HG03097 (cell line): ENCODE results near the gene COX7A1.

Source experiments
- ATAC-seq: cut with Tn5 transposase; IDR thresholded peaks from one replicate; pipeline ENCODE4 v1.9.1; 2021; ENCODE audit not compliant: unreplicated experiment, low FRiP score

COX7A1 gene

DNA sequence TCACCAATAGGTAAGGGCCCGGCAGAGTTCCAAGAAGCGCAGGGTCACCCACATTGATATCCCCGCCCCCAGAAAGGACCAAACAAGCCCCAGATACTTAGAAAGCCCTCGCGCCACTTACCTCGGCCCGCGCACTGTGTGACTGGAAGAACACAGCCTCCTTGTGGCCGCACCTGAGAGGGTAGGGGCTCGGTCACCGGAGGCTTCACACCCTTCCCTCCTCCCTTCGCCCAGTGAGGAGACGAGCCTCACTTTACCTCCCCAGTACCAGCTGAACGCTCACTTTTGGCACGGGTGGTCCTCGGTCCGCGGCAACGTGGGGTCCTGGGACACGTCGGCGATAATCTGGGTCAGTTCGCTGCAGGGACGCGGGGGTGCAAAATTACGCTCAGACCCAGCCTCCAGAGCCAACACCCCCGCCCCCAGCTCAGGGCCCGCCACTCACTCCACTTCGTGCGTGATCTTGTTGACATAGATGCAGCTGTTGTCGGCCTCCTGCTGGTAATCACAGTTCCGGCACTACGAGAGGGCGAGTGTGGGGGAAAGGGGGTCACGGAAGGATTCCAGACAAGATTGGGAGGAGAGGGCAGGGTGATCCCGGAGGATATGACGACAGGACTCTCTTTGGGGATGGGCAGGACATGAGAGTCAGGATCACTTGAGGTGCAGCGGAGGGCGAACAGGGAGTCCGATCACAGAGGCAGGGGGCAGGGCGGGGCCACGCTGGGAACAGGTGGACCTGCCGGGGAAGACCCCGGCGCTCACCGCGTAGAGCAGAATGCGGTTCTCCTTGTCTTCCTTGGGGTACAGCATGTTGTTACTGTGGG is 38.1 kb downstream of the COX7A1 start:
- no peak for ATAC-seq

DNA sequence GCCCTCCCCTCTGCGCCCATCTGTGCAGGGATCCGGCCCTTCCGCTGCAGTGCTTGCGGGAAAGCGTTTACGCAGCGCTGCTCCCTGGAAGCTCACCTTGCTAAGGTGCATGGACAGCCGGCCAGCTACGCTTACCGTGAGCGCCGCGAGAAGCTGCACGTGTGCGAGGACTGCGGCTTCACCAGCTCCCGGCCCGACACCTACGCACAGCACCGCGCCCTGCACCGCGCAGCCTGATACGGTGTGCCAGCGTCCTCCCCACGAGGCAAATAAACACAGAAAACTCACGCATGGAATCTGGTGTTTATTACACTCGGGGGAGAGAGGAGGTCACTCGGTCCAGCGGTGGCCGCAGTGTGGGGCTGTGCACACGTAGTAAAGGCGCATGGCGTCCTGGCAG is 38.8 kb downstream of the COX7A1 start:
- no peak for ATAC-seq

DNA sequence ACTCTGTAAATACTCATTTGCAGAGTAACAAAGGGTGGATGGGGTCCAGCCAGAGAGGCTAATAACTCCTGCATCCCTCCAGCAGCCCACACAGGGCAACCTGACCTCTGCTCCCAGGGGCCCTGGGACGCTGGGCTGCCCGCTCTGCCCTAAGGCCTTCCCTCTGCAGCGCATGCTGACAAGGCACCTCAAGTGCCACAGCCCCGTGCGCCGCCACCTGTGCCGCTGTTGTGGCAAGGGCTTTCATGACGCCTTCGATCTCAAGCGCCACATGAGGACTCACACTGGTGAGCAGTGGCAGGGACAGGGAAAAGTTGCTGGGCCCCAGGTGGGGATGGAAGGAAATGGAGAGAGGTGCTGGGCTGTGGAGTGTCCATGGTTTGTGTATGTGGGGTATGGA is 39.6 kb downstream of the COX7A1 start:
- no peak for ATAC-seq

DNA sequence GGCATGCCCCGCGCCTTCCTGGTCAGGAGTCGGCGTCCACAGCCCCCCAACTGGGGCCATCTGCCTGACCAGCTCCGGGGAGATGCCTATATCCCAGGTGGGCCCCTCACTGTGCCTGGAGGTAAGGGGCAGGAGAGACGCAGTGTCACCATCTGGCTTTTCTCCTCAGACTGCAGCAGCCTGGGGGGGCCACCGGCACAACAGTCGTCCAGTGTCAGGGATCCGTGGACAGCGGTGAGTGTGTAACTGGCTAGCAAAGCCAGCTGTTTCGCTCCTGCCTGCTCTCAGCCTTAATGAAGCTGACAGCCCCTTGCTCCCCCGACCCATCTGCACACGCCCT is 41.1 kb downstream of the COX7A1 start:
- ATAC-seq = no peak

GRCh38 chr19:36110487-36111199 is 41.6 kb downstream of the COX7A1 start, which contains the start of gene OVOL3:
OVOL3 (plus strand) TSS chr19:36111143; CDS start chr19:36111203, 60 bp downstream.
- ATAC-seq = no peak

DNA sequence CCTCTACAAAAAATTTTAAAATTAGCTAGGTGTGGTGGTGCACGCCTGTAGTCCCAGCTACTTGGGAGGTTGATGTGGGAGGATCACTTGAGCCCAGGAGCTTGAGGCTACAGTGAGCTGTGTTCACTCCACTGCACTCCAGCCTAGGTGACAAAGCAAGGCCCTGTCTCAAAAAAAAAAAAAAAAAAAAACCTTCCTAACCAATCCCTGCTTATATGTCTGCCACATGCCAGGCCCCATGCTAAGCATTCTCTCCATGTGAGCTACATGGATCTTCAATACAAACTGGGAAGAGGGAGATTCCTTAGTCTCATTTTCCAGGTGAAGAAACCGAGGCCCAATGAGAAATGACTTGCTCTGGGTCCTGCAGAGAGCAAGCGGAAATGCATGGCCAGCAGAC is 43.6 kb downstream of the COX7A1 start:
- ATAC-seq = no peak

DNA sequence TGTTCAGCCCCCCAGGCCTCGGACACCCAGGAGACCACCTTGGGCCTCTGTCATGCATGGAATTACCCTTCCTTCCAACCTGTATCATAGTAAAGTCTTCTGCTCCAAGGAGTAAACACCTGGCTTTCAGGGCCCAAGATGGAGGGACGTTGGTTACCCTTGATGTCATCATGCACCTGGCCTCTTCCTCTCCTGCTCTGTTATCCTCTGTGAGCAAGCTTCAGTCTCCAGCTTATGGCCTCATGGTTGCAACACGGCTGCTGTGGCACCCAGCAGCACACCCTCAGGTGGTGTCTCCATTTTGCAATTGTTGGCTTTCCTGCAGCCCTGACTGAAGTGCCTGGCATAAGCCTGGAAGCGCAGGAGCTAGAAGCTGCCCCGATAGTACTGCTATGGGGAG is 45.3 kb downstream of the COX7A1 start:
- no peak for ATAC-seq

DNA sequence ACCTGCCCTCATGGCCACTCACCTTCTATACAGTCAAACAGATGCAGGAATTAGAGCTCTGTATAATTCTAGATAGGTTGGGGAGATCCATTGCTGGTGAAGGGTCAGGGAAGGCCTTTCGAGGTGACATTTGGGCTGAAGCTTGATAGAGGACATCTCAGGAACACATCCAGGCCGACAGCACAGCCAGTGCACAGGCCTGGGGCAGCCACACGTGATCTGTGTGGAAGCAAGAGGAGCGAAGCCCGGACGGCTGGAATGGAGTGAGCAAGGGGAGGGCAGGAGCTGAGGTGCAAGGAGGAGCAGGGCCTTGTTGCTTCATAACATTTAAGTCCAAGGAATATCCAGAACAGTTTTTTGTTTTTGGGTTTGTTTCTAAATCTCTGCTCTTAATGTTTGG is 45.8 kb downstream of the COX7A1 start:
- no peak for ATAC-seq

DNA sequence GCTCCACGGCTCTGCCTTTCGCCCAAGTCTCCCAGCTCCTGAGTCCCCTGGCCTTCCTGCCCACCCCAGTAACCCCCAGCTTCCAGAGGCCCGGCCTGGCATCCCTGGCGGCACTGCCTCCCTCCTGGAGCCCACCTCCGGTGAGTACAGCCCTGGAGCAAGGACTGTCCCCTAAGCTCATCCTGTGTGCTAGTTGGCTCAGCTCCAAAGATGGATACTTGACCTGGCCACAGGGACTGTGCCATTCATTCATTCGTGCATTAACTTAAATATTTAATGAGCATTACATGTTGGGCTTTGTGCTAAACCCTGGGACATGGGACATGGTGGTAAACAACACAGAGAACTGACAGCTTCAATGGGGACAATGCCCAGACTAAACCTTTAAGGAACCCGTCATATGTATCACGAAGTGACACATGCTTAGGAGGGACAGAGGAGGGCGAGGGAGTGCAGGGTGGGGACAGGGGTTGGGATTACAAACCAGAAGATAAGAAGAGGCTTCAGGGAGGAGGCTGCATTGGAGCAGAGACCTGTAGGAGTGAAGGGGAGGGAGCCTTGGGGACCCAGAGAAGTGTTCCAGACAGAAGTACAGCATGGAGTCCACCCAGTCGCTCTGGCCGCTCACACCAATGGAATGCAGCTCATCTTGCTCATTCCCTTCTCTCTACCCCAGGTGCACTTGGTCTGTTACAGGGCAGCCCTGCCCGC is 48.2 kb downstream of the COX7A1 start:
- no peak for ATAC-seq

DNA sequence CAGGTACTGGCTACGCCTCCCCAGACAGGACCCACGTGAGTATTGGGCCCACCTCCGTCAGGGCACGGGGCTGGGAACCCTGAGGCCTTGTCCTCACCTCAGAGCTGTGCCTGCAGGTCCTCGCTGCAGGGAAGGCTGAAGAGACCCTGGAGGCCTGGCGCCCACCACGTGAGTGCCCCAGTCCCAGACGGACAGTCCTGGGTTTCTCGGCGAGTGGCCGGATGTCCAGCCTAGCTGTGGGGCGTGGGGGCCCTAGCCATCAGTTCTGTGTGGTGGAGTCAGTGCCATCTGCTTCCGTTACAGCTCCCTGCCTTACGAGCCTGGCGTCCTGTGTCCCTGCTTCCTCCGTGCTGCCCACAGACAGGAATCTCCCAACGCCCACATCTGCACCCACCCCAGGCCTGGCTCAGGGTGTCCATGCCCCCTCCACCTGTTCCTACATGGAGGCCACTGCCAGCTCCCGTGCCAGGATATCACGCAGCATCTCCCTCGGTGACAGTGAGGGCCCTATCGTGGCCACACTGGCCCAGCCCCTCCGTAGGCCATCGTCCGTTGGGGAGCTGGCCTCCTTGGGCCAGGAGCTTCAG is 49.1 kb downstream of the COX7A1 start:
- no peak for ATAC-seq

- ATAC-seq = no peak
Measured at GRCh38 chr19:36101550-36102327, 50.5 kb downstream of the COX7A1 start.
